NCI-H748 (cell line): ENCODE results near the gene MFSD6.

Experiments
- DNase-seq: peaks from one replicate; lab custom pipeline; 2025; ENCODE audit not compliant: unreplicated experiment; lab: John Stamatoyannopoulos, UW

Gene MFSD6

GRCh38 chr2:190527214-190527613, 119.1 kb downstream of the MFSD6 start:
- no peak for DNase-seq

GRCh38 chr2:190527918-190528317, 119.8 kb downstream of the MFSD6 start:
- no peak for DNase-seq

GRCh38 chr2:190528521-190529001, 120.4 kb downstream of the MFSD6 start:
- DNase-seq, result no peak

- DNase-seq, result no peak
Observed at GRCh38 chr2:190529486-190530247, 121.5 kb downstream of the MFSD6 start.

- no peak for DNase-seq
Observed at GRCh38 chr2:190530248-190530900, 122.2 kb downstream of the MFSD6 start.

- no peak for DNase-seq
Observed at GRCh38 chr2:190532581-190532980, 124.4 kb downstream of the MFSD6 start.

- DNase-seq, result peak; percentile 25
Observed at GRCh38 chr2:190533175-190533967, 125.2 kb downstream of the MFSD6 start.

GRCh38 chr2:190533968-190534309, 125.8 kb downstream of the MFSD6 start:
- DNase-seq, result no peak

- peak; percentile 96 for DNase-seq
Observed at GRCh38 chr2:190534310-190535120, 126.4 kb downstream of the MFSD6 start, which contains the start of gene NEMP2. TSS of gene NEMP2 (minus strand) at chr2:190534722. CDS start at chr2:190534655, 67 bp downstream.

GRCh38 chr2:190535121-190535439, 126.9 kb downstream of the MFSD6 start:
- DNase-seq, result no peak

DNA sequence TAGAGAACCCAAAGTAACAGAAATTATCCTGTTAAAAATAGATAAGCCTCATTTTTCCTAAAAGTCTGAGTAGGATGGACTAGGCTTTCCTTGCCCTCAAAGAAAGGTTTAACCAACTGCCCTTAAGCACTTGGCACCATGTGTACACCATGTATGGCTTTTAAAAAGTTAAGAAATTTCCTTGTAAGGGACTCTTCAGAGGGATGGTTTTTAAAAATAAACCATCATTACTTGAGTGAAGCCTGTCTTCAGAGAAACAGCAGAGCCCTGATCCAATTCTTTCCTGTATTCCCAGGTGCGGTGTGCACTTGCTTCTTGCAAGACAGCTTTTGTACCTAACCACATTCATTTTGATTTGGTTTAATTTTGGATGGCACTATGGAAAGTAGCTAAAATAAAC, 127.4 kb downstream of the MFSD6 start:
- peak; percentile 36 for DNase-seq

- peak; percentile 33 for DNase-seq
Observed at GRCh38 chr2:190537765-190538164, 129.6 kb downstream of the MFSD6 start.

- DNase-seq, result no peak
Observed at GRCh38 chr2:190538201-190538600, 130.0 kb downstream of the MFSD6 start.

DNA sequence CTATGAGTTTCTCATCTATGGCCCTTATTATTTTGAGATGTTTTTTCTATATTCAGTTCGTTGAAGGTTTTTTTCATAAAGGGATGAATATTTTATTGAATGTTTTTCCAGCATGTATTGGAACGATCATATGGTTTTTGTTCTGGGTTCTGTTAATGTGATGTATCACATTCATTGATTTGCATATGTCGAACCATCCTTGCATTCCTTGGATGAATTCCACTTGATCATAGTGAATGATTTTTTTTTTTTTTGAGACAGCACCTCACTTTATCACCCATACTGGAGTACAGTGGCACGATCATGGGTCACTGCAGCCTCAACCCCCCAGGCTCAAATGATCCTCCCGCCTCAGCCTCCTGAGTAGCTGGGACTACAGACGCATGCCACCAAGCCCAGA, 131.9 kb downstream of the MFSD6 start:
- peak; percentile 56 for DNase-seq

GRCh38 chr2:190545093-190545492, 136.9 kb downstream of the MFSD6 start:
- DNase-seq, result no peak

- no peak for DNase-seq
Observed at GRCh38 chr2:190545555-190546385, 137.6 kb downstream of the MFSD6 start.

DNA sequence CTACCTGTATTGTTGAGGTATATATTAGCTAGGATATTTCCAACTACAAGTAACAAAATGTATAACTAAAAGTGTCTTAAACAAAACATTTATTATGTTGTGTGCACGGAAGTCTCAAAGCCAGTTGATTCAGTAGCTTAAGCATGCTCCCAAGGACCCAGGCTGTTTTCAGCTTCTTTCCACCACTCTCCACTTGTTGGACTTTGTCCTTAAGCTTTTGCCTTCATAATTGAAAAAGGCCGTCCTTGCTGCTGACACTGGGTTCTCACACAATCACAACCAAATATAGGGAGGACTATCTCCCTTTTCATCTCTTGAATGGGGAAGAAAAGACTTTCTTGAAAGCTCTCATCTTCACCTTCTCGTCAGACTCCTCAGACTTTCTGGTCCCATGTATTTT, 138.6 kb downstream of the MFSD6 start:
- no peak for DNase-seq

GRCh38 chr2:190547886-190548285, 139.7 kb downstream of the MFSD6 start:
- DNase-seq, result no peak

DNA sequence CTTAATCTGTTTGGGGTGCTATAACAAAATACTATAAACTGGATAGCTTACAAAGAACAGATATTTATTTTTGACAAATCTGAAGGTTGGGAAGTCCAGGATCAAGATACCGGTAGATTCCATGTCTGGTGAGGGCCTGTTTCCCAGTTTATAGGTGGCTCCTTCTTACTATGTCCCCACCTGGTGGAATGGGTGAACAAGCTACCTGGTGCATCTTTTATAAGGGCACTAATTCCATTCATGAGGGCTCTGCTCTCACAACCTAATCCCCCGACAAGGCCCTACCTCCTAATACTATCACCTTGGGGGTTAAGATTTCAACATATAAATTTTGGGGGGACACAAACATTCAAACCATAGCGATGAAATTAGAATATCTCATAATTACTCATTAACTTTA, 142.0 kb downstream of the MFSD6 start:
- DNase-seq, result no peak
